HG03439 (cell line): ENCODE data around the gene SLC9A5.

Experiments
- ATAC-seq: cut with Tn5 transposase; IDR thresholded peaks from one replicate; pipeline ENCODE4 v1.9.1; 2021; ENCODE audit warnings: mild to moderate bottlenecking, moderate library complexity; ENCODE audit not compliant: unreplicated experiment

SLC9A5 gene

DNA sequence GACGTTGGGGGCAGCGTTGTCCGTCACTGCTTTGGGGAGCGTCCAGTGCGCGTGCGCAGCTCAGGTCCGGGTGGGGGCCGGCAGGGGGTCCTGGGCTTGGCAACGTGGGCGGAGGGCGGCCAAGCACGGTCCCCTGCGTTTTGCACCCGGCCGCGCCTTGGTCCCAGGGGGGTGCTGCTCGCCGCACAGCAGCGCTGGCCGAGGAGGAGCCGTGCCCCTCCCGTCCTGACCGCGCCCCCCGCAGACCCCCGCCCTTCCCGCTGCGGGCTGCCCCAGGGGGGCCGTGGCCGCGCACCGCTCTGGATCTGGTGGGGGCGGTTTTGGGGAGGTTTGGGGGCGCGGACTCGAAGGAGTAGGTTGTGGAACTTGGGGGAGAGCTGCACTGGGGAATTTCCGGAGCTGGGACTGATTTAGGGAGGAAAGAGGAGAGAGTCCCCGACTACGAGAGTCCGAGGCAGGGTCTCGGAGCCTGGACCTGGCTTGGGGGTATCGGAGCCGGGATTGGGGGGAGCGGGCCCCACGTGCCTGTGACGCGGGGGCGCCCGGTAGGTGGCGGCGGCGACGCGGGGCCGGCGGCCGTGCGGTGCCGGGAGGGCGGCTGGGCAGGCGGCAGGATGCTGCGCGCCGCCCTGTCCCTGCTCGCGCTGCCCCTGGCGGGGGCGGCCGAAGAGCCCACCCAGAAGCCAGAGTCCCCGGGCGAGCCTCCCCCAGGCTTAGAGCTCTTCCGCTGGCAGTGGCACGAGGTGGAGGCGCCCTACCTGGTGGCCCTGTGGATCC lies at the start of gene SLC9A5:
TSS of gene SLC9A5 (plus strand) at position 579 of the 777 bp plus-strand sequence. CDS start at position 615, 36 bp downstream.
- no peak for ATAC-seq

- no peak for ATAC-seq
Observed at GRCh38 chr16:67199011-67199807, 49.6 kb upstream of the SLC9A5 start, which contains the start of gene ELMO3. ELMO3 (plus strand) TSS chr16:67199131; CDS start chr16:67199327, 196 bp downstream.

DNA sequence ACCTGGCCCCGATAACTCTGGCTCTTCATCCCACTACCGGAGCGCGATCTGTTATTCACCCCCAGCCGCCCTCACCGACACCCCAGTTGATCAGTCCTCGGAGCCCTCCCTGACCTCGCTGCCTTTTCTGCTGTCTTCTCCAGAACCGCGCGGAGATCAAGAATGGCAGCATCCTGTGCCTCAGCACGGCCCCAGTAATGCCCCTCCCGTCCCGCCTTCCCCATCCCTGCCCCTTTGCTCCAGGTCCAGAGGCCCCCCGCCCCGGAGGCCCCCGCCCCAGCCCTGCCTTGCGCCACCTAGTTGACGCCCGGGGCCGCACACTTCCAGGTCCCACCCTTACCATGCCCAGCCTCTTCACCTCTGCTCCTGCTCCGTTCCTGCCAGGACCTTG lies 49.0 kb upstream of the SLC9A5 start:
- no peak for ATAC-seq

- ATAC-seq: no peak
Observed at GRCh38 chr16:67200491-67200890, 48.3 kb upstream of the SLC9A5 start.

GRCh38 chr16:67201411-67202345 lies 47.1 kb upstream of the SLC9A5 start:
- ATAC-seq: no peak

DNA sequence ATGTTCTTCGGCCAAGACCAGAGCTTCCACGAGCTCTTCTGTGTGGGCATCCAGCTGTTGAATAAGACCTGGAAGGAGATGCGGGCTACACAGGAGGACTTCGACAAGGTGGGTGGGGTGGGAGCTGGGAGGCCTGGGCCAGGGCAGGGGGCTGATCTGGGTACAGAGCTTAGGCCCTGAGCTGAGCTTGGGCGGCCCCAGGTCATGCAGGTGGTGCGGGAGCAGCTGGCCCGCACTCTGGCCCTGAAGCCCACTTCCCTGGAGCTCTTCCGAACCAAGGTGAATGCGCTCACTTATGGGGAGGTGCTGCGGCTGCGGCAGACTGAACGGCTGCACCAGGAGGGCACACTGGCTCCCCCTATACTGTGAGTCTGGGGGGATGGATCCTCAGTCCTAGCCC lies 46.4 kb upstream of the SLC9A5 start:
- ATAC-seq: no peak

DNA sequence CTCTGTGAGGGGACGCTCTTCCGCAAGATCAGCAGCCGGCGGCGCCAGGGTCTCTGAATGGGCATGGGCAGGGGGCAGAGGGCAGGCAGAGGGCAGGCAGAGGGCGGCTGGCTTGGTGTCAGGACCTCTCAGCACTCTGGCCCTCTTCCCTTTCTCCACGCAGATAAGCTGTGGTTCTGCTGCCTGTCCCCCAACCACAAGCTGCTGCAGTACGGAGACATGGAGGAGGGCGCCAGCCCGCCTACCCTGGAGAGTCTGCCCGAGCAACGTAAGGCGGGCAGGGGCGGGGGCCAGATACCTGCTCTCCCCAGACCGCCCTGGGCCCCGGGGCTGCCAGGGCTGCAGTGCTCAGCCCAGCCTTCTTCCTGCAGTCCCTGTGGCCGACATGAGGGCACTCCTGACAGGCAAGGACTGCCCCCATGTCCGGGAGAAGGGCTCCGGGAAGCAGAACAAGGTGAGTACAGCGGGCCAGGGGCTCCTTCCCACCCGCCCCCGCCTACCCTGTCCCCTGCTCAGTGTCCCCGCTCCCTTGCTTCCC lies 45.8 kb upstream of the SLC9A5 start:
- ATAC-seq: no peak

GRCh38 chr16:67204076-67204475 lies 44.7 kb upstream of the SLC9A5 start:
- no peak for ATAC-seq

- no peak for ATAC-seq
Observed at GRCh38 chr16:67206129-67206837, 42.5 kb upstream of the SLC9A5 start.

DNA sequence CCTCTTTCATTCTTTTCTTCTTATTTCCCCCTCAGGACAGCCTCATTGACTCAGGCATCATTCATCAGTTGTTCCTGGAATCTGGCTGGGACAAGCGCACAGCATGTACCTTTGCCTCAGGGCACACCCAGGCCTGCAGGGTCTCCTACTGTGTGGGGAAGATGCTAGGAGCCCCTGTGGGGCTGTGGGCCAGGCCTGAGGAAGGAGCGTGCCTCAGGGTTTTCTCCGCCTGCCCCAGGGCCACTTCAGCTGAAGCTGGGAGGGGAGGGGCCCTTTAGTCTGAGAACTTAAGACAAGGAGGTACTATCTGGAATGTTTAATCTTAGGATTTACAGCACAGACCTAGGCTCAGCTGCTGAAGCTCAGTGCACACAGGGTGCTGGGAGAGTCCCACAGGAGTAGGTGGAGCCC lies 41.9 kb upstream of the SLC9A5 start:
- ATAC-seq: no peak

DNA sequence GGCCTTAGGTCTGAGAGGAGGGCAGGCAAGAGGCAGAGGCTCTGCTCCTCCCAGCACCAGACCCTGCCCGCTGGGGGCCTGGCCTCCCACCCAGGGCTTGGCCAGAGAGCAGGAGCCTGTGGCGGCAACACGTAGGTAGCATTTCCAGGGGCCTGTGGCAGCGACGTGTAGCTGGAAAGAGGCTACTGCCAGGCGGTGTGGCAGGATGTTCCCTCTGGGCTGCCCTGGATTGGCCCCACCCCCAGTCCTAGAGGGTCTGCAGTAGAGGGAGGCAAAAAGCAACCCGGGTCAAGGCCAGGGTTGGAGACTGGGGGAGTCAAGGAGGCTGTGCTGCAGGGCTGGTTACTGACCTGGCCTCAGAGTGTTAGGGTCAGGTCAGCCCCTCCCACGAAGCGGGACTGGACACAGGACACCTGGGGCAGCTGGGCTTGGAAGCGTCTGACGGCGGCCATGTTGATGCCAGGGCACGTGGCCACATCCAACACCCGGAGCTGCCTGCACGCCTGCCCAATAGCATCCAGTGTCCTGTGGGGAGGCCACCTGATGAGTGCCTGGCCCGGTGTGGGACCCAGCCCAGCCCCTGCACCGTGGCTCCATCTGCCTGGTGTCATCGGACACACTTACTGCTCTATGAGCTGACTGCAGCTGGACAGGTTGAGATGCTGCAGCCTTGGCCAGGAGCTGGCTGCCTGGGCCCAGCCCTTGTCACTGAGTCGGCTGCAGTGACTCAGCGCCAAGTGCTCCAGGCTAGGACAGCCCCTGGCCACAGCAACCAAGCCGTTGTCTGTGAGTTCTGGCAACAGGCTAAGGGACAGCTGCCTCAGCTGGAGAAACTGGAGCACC lies 41.3 kb upstream of the SLC9A5 start:
- ATAC-seq: no peak

- no peak for ATAC-seq
Observed at GRCh38 chr16:67208154-67208896, 40.5 kb upstream of the SLC9A5 start.

DNA sequence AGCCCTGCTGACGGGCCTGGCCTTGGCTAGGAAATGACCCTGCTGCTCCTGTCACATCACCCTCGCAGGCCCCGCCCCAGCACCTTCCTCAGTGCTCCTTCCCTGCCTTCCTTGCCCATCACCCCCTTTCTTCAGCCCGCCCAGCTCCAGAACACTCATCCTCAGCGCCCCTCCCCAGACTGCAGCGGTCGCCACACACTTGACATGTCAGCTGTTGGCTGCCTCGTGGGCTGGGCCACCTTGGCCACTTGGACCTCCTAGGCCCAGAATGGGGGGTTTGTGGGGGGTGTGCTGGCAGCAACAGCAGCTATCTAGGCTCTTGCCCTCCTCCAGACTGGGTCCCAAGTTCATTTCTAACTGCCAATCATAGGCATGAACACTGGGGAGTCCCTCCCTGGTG lies 39.2 kb upstream of the SLC9A5 start:
- ATAC-seq: no peak

GRCh38 chr16:67210069-67210937 lies 38.5 kb upstream of the SLC9A5 start:
- ATAC-seq: no peak

- ATAC-seq: no peak
Observed at GRCh38 chr16:67211674-67212073, 37.1 kb upstream of the SLC9A5 start.

- no peak for ATAC-seq
Observed at GRCh38 chr16:67212766-67213165, 36.0 kb upstream of the SLC9A5 start.

GRCh38 chr16:67213197-67214019 lies 35.4 kb upstream of the SLC9A5 start:
- no peak for ATAC-seq
